GM20000 (cell line): Measurements from ENCODE around the gene CTLA4.

Experiments used
- DNase-seq: peaks from one replicate; pipeline ENCODE4 v3.0.0; 2012; ENCODE audit warnings: low spot score
- TF ChIP-seq, protein P1 (sequence below): IDR thresholded peaks from 2 replicates; pipeline ENCODE4 v1.5.1; 2012; ENCODE audit warnings: mild to moderate bottlenecking, control low read depth; ENCODE audit errors: extremely low read depth, missing control alignments

Gene CTLA4

GRCh38 chr2:203891474-203891873, 23.9 kb downstream of the CTLA4 start:
- TF ChIP-seq, protein P1, sequence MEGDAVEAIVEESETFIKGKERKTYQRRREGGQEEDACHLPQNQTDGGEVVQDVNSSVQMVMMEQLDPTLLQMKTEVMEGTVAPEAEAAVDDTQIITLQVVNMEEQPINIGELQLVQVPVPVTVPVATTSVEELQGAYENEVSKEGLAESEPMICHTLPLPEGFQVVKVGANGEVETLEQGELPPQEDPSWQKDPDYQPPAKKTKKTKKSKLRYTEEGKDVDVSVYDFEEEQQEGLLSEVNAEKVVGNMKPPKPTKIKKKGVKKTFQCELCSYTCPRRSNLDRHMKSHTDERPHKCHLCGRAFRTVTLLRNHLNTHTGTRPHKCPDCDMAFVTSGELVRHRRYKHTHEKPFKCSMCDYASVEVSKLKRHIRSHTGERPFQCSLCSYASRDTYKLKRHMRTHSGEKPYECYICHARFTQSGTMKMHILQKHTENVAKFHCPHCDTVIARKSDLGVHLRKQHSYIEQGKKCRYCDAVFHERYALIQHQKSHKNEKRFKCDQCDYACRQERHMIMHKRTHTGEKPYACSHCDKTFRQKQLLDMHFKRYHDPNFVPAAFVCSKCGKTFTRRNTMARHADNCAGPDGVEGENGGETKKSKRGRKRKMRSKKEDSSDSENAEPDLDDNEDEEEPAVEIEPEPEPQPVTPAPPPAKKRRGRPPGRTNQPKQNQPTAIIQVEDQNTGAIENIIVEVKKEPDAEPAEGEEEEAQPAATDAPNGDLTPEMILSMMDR: no peak
- no peak for DNase-seq

- no peak for DNase-seq
- TF ChIP-seq, protein P1: no peak
Observed at GRCh38 chr2:203892207-203892606, 24.6 kb downstream of the CTLA4 start.

- no peak for DNase-seq
- TF ChIP-seq, protein P1: no peak
Observed at GRCh38 chr2:203893401-203893800, 25.8 kb downstream of the CTLA4 start.

- no peak for DNase-seq
Observed at GRCh38 chr2:203893840-203894239, 26.3 kb downstream of the CTLA4 start.

GRCh38 chr2:203894262-203894661, 26.7 kb downstream of the CTLA4 start:
- peak; percentile 31 for DNase-seq
- TF ChIP-seq, protein P1: no peak

More at GRCh38 chr2:203893840-203894239, 26.3 kb downstream of the CTLA4 start:
- TF ChIP-seq, protein P1: no peak

DNA sequence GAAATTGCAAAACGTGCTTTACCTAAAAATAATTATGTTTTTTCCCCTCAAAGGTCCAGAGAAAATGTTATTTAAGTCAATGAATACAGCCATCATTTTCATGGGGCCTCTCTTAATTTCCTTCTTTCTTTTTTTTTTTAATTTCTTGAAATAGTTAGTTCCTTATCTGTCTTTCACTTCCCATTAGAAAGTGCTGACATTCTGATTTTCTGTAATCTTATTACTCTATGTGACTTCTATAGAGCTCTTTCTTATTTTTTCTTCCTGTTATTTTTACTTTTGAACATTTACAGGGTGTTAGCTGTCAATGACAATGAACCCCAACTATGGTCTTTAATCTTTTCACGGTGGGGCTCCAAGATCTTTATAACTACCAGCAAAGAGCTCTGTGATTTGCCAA, 30.0 kb downstream of the CTLA4 start:
- TF ChIP-seq, protein P1: no peak
- no peak for DNase-seq

GRCh38 chr2:203898657-203899056, 31.1 kb downstream of the CTLA4 start:
- DNase-seq: no peak
- TF ChIP-seq, protein P1: no peak

- DNase-seq: no peak
- TF ChIP-seq, protein P1: no peak
Observed at GRCh38 chr2:203900253-203900652, 32.7 kb downstream of the CTLA4 start.
